Urothelium cell line (cell line): ENCODE results near the gene KCNIP3.
"Not testable (repeated sequence)": the region's sequence is repeated elsewhere in the genome, so short reads cannot be mapped to it uniquely, and the experiment has no call there.

Source experiments
- DNase-seq: peaks from one replicate; pipeline ENCODE4 v3.0.0; 2011; ENCODE audit warnings: low spot score, mixed read lengths
- FAIRE-seq: peaks from 2 replicates; lab custom pipeline; 2011; peaks lifted over from hg19 to GRCh38; lab: Jason Lieb, UNC

KCNIP3 gene

DNA sequence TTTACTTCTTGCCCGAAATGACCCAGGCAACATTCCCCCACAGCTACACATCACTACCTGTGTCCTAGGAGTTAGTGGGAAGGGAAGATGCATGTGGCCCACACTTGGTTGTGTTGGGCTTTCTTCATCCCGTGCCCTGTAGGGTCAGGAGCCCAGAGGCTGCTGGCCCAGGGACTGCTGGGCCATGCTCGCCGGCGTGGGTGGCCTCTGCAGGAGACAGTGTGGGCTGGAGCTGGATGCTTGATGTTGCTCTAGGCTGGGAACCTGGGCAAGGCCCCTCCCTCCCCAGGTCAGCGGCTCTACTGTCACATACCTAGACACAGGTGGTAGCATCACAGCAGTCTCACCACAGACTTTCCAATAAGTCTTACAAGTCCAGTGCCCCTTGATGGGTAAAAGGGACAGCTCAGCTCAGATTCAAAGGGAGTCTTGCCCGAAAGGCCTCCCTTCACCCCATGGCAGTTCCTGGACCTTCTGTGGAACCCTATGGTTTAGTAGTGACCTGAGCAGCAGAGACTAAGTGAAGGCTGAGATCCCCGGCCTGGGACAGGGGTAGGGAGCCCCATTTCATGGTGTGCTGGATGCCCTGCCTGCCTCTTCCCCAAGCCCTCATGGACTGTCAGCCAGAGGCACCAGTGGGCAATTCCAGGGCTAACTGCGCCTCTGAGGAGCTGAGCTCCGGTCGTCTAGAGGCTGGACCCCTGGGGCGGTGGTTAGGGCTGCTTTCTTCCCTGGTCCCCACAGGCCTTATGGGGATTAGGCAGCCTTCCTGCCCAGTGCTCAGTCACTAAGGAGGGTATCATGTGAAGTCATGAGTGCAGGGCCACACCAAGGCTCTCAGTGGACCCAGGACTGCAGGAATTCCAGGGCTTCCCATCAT is 59.9 kb downstream of the KCNIP3 start:
- FAIRE-seq (no peak), DNase-seq (no peak)

GRCh38 chr2:95357717-95358280 is 60.7 kb downstream of the KCNIP3 start:
- no peak for FAIRE-seq
- no peak for DNase-seq

- no peak for FAIRE-seq
These were observed 61.9 kb downstream of the KCNIP3 start for GRCh38 chr2:95359031-95359430.

GRCh38 chr2:95359501-95359930 is 62.4 kb downstream of the KCNIP3 start:
- no peak for DNase-seq
- FAIRE-seq = no peak

More at GRCh38 chr2:95359031-95359430, 61.9 kb downstream of the KCNIP3 start:
- no peak for DNase-seq

GRCh38 chr2:95361216-95361980 is 64.3 kb downstream of the KCNIP3 start:
- peak; percentile 23 for FAIRE-seq
- no peak for DNase-seq

GRCh38 chr2:95362486-95362885 is 65.3 kb downstream of the KCNIP3 start:
- FAIRE-seq = no peak
- no peak for DNase-seq

DNA sequence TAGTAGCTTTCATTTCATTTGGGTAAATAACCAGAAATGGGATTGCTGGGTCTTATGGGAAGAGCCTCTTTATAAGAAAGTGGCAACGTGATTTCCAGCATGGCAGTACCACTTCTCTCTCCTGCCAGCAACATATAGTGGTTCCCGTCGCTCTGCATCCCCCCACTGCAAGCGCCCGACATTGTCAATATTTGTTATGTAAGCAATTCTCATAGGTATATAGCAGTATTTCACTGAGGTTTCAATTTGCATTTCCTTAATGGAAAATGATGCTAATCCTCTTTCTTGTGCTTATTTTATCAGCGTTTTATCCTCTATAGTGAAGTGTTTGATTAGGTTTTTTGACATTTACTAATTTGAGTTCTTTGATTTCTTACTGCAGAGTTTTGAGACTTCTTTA is 69.4 kb downstream of the KCNIP3 start:
- no peak for FAIRE-seq

GRCh38 chr2:95372216-95372829 is 75.2 kb downstream of the KCNIP3 start:
- no peak for FAIRE-seq
- DNase-seq = no peak

More for the DNA sequence above, 69.4 kb downstream of the KCNIP3 start:
- no peak for DNase-seq

GRCh38 chr2:95372845-95373244 is 75.7 kb downstream of the KCNIP3 start:
- FAIRE-seq (no peak), DNase-seq (no peak)

- FAIRE-seq (peak; percentile 5), DNase-seq (no peak)
These were observed 76.9 kb downstream of the KCNIP3 start for GRCh38 chr2:95374029-95374428.

- FAIRE-seq (peak; percentile 63), DNase-seq (no peak)
These were observed 77.3 kb downstream of the KCNIP3 start for GRCh38 chr2:95374451-95374920.

GRCh38 chr2:95374921-95375471 is 77.8 kb downstream of the KCNIP3 start:
- FAIRE-seq = no peak
- no peak for DNase-seq

- no peak for DNase-seq
- FAIRE-seq = no peak
These were observed 78.5 kb downstream of the KCNIP3 start for GRCh38 chr2:95375532-95376150.

DNA sequence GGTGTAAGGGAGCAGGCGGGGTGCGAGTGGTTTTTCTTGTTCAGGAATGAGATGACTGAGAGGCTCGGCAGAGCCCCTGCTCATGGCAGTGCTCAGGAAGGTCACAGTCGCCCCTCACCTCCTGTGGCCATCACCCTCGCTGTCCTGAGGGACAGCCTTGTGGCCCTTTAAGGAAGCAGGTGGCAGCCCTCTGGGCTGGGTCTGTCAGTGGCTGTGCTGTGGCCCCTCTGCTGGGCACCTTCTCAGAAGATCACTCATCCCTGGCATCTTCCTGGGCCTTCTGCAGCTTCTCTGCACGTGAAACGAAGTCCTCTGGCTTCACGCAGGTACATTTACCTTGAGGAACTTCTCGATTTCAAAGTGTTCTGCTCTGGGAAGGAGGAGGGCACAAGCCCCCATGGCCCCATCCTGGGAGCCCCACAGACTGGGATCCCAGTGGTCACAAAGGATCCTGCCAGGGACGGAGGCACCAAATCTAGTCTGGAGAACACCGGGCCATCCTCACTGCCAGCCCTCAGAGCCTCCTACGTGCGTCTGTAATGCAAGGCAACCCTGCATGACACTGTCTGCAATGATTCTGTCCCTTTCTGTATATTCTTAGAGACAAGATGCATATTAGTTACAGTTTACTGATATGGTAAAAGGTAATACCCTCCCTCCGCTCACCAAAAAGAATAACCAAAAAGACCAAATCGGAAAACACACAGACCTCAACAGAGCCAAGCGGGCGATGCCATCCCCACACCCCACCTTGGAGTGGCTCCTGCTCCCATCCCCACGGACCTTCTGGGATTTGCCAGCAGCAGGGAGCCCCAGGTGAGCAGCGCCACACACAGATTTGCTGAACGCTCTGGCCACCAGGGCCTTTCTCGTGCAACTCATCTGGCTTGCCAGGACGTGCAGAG is 79.4 kb downstream of the KCNIP3 start:
- DNase-seq = no peak
- FAIRE-seq = no peak

DNA sequence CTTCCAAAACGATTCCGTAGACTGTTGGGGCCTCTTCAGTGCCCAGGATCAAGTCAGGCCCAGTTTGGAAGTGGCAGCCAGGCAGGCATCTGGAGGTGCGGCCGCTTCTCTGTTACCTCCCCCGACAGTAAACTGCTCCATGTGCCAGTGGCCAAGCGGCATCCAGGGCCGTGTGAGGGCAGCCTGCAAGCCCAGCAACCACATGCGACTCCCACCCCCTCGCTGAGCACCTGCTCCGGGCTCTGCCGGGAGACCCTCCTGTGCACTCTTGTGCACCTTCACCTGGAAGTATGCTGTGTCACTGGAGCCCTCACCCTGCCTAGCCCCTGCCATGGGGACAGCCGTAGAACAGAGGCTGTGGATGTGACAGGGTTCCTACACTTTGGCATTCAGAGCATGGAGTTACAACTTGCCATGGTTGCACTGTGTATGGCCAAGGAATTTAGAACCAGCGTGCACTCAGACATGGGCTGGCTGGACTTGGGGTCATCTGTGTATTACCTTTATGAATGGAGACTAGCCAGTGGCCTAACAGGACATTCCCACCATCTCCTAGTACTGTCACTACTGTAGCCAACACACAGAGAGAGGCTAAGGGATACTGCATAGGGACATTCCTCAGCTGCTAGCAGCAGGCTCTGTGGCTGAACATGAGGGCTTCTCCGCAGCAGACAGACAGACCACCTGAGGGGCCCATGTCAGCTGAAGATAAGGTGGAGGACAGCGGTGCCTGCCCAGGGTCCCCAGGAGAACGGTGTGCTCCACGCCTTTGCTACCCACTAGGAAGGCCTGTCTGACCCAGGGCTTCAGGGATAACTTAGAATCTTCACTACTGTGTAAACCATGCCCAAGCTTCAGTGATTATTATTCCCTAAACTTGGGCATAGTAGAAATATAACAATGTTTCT is 80.3 kb downstream of the KCNIP3 start:
- no peak for FAIRE-seq
- DNase-seq = no peak

DNA sequence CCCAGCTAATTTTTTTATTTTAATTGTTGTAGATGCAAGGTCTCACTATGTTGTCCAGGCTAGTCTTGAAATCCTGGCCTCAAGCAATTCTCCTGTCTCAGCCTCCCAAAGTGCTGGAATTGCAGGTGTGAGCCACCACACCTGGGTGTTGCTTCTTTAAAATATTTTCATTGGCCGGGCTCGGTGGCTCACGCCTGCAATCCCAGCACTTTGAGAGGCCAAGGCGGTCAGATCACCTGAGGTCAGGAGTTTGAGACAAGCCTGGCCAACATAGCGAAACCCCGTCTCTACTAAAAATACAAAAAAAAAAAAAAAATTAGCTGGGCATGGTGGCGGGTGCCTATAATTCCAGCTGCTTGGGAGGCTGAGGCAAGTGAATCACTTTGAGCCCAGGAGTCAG is 81.1 kb downstream of the KCNIP3 start:
- not testable (repeated sequence) for DNase-seq, FAIRE-seq

GRCh38 chr2:95379371-95379831 is 82.3 kb downstream of the KCNIP3 start:
- FAIRE-seq (no peak), DNase-seq (no peak)

DNA sequence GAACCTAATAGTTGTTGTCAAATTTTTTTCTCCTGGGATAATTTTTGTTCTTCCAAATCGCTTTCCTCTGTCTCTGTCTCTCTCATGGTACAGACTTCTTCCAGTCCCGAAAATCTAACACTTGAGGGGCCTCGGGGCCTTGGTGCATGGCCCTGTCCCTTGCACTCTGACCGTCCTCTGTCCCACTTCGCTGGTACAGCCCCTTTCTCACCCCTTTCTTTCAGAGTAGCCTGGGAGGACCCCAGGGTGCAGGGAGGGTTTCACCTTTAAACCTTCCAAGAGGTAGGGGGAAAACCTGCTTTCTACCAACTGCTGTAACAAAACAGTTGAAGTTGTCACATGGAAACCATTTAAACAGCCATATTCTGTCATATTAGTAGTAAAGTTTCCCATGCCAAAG is 83.1 kb downstream of the KCNIP3 start:
- DNase-seq (no peak), FAIRE-seq (no peak)
